HT1080 (cell line): ENCODE measurements around the gene FOLR3. TPM values are rescaled to one million over a fixed set of nuclear protein-coding genes. Genes with fewer than 3 reads are reported as not detected.
"Not testable (repeated sequence)": the region's sequence is repeated elsewhere in the genome, so short reads cannot be mapped to it uniquely, and the experiment has no call there.

Experiments
- DNase-seq: peaks from one replicate; pipeline ENCODE4 v3.0.0-alpha.2; 2015; ENCODE audit warnings: low read depth
- total RNA-seq: library from RNA; depleted of rRNA; stranded (reverse); fragments of >200 nt; shearing (Covaris generic); gene quantifications from 2 replicates; pipeline ENCODE4 v1.2.3, GENCODE V29; 2014; rRNA removed

The FOLR3 gene
- total RNA-seq, 1 experiment from 2014 or later = 0.16 TPM

GRCh38 chr11:72162891-72163492 is 27.5 kb downstream of the FOLR3 start:
- no peak for DNase-seq

- not testable (repeated sequence) for DNase-seq
These were observed 28.7 kb downstream of the FOLR3 start for GRCh38 chr11:72164187-72164586.

GRCh38 chr11:72169046-72169555 is 33.6 kb downstream of the FOLR3 start:
- DNase-seq = not testable (repeated sequence)

GRCh38 chr11:72169754-72170153 is 34.2 kb downstream of the FOLR3 start:
- DNase-seq = not testable (repeated sequence)

GRCh38 chr11:72172043-72172442 is 36.5 kb downstream of the FOLR3 start:
- DNase-seq = not testable (repeated sequence)

GRCh38 chr11:72173291-72173690 is 37.8 kb downstream of the FOLR3 start:
- no peak for DNase-seq

- DNase-seq = no peak
These were observed 39.0 kb downstream of the FOLR3 start for GRCh38 chr11:72174302-72175070.

GRCh38 chr11:72177656-72178055 is 42.1 kb downstream of the FOLR3 start:
- DNase-seq = no peak

GRCh38 chr11:72179049-72179803 is 43.7 kb downstream of the FOLR3 start:
- no peak for DNase-seq

- DNase-seq = no peak
These were observed 44.4 kb downstream of the FOLR3 start for GRCh38 chr11:72179804-72180396.

- not testable (repeated sequence) for DNase-seq
These were observed 45.5 kb downstream of the FOLR3 start for GRCh38 chr11:72180892-72181552.

GRCh38 chr11:72181553-72181958 is 46.0 kb downstream of the FOLR3 start:
- not testable (repeated sequence) for DNase-seq

- no peak for DNase-seq
These were observed 52.7 kb downstream of the FOLR3 start for GRCh38 chr11:72188267-72188666.

Other genes starting within 250 kb of the FOLR3 start
- 4.8 and 4.9 TPM in 2 replicates for gene XNDC1N, start 207.1 kb upstream of the FOLR3 start, total RNA-seq
- 22.7 and 32.7 TPM in 2 replicates for gene RNF121, start 206.7 kb upstream of the FOLR3 start, total RNA-seq
- 1.0 and 1.8 TPM in 2 replicates for gene IL18BP, start 136.8 kb upstream of the FOLR3 start, total RNA-seq
- 96.8 and 104 TPM in 2 replicates for gene NUMA1, start 55.2 kb upstream of the FOLR3 start, total RNA-seq
- 10.8 and 11.1 TPM in 2 replicates for gene LRRC51, start 54.9 kb upstream of the FOLR3 start, total RNA-seq
- 177 and 212 TPM in 2 replicates for gene LAMTOR1, start 32.4 kb upstream of the FOLR3 start, total RNA-seq
- 0.31 TPM in 1 of 2 replicates, not detected in the other for gene TOMT, start 29.8 kb upstream of the FOLR3 start, total RNA-seq
- gene ANAPC15, start 23.0 kb upstream of the FOLR3 start, total RNA-seq = 70.7 and 81.5 TPM in 2 replicates
- gene FOLR1, start 56.4 kb downstream of the FOLR3 start, total RNA-seq = 0.17 TPM in 1 of 2 replicates, not detected in the other
- gene FOLR2, start 81.1 kb downstream of the FOLR3 start, total RNA-seq = not detected in 2 replicates
- 64.7 and 68.8 TPM in 2 replicates for gene INPPL1, start 89.0 kb downstream of the FOLR3 start, total RNA-seq
- not detected in 2 replicates for gene PHOX2A, start 108.5 kb downstream of the FOLR3 start, total RNA-seq